IPS-20b (cell line): Measurements from ENCODE around the gene ATG16L2.
"Not testable (repeated sequence)": the region's sequence is repeated elsewhere in the genome, so short reads cannot be mapped to it uniquely, and the experiment has no call there.

ENCODE experiments used
- H3K27ac ChIP-seq: one replicate; pipeline ENCODE4 v1.5.1; 2013; ENCODE audit warnings: low read length
- H3K27me3 ChIP-seq: 2 replicates; pipeline ENCODE4 v1.6.1; 2013; ENCODE audit warnings: mild to moderate bottlenecking, low read length, inconsistent platforms; ENCODE audit not compliant: insufficient read depth
- H3K36me3 ChIP-seq: 2 replicates; pipeline ENCODE4 v1.6.1; 2013; ENCODE audit warnings: low read depth, mild to moderate bottlenecking, inconsistent platforms, low read length, moderate library complexity; ENCODE audit not compliant: insufficient read depth
- H3K4me1 ChIP-seq: 2 replicates; pipeline ENCODE4 v1.6.1; 2013; ENCODE audit warnings: mild to moderate bottlenecking, control low read depth, inconsistent platforms, low read length, moderate library complexity; ENCODE audit not compliant: insufficient read depth
- H3K4me3 ChIP-seq: 2 replicates; pipeline ENCODE4 v1.5.1; 2013; ENCODE audit warnings: mild to moderate bottlenecking, low read length, inconsistent platforms
- H3K9ac ChIP-seq: 2 replicates; pipeline ENCODE4 v1.6.1; 2013; ENCODE audit warnings: low read depth, mild to moderate bottlenecking, inconsistent platforms, low read length, moderate library complexity
- H3K9me3 ChIP-seq: 2 replicates; pipeline ENCODE4 v1.6.1; 2013; ENCODE audit warnings: mild to moderate bottlenecking, low read depth, low read length, inconsistent platforms; ENCODE audit not compliant: insufficient read depth

ATG16L2 gene

DNA sequence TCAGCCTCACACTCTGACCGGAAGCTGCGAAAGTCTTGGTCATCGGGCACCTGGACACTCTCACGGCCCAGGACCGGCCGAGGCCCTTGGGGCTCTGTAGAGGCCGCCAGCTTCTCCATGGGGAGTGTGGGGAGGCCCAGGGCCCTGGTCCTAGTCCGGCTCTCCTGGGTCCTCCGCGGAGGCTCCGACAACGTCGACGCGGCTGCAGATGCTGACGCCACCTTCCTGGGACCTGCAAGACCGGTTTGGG, 33.2 kb upstream of the ATG16L2 start:
- Histone ChIP-seq H3K4me3 (peak overlapping the region; percentile 72), H3K27ac (no peak overlapping the region), H3K36me3 (no peaks in the 10 kb centered on the region), H3K27me3 (peaks cover 23% of the 10 kb centered on the region), H3K9me3 (no peaks in the 10 kb centered on the region), H3K9ac (peak overlapping the region; percentile 24; the same call in 1 of the 2 replicates), H3K4me1 (peaks cover 6% of the 10 kb centered on the region; the same call in 1 of the 2 replicates)

- no peaks in the 10 kb centered on the region for H3K36me3 ChIP-seq
- no peak overlapping the region for H3K27ac ChIP-seq
- H3K9ac ChIP-seq: no peak overlapping the region; the same call in 1 of the 2 replicates
- peaks cover 23% of the 10 kb centered on the region for H3K27me3 ChIP-seq
- peaks cover 6% of the 10 kb centered on the region; the same call in 1 of the 2 replicates for H3K4me1 ChIP-seq
- peak overlapping the region; percentile 72 for H3K4me3 ChIP-seq
- no peaks in the 10 kb centered on the region for H3K9me3 ChIP-seq
These were observed 32.7 kb upstream of the ATG16L2 start for GRCh38 chr11:72781313-72782080.

DNA sequence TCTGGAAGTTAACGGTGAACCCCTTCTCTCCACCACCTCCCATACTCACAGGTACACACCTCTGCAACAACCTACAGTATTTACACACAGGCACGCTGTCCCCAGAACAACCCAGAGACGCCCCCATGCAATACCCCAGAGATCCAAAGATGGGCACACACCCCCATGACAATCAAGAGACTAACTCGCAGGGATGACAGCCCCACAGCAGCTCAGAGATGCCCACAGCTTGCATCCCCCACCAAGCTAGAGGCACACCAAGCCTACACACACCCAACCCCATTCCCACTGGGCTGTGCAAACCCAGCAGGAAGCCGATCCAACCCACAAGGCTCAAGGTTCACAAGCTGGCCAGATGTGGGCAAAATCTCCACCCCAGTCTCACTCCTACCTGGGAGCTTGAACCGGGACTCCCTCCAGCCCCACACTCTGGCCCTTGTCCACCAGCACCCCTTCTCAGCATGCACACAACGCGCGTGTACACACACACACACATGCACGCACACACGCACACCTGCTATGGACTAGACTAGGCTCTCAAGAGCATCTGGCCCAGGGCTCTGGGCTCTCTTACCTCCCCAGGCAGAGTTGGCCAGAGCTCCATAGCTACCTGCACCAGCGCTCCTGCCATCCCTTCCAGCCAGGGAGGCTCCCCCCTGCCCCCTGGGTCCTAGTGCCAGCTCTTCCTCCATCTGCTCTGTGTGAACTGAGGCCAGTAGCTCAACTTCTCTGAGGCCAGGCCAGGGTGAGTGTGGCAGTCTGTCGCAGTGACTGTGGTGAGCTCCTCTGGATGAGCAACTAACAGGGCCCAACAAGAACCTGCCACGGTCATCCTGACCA, 31.9 kb upstream of the ATG16L2 start:
- peak overlapping the region; percentile 61 for H3K4me3 ChIP-seq
- no peaks in the 10 kb centered on the region for H3K36me3 ChIP-seq
- H3K9ac ChIP-seq: no peak overlapping the region
- H3K27me3 ChIP-seq: peaks cover 23% of the 10 kb centered on the region
- no peaks in the 10 kb centered on the region for H3K9me3 ChIP-seq
- H3K4me1 ChIP-seq: peaks cover 6% of the 10 kb centered on the region; the same call in 1 of the 2 replicates
- H3K27ac ChIP-seq: no peak overlapping the region

GRCh38 chr11:72783144-72783905, 30.9 kb upstream of the ATG16L2 start:
- H3K4me1 ChIP-seq: peaks cover 6% of the 10 kb centered on the region; the same call in 1 of the 2 replicates
- H3K27ac ChIP-seq: no peak overlapping the region
- no peak overlapping the region for H3K4me3 ChIP-seq
- no peaks in the 10 kb centered on the region for H3K36me3 ChIP-seq
- H3K9ac ChIP-seq: no peak overlapping the region
- no peaks in the 10 kb centered on the region for H3K9me3 ChIP-seq
- H3K27me3 ChIP-seq: peaks cover 23% of the 10 kb centered on the region

- no peak overlapping the region for H3K4me3 ChIP-seq
- peaks cover 6% of the 10 kb centered on the region; the same call in 1 of the 2 replicates for H3K4me1 ChIP-seq
- H3K9ac ChIP-seq: no peak overlapping the region
- no peaks in the 10 kb centered on the region for H3K9me3 ChIP-seq
- no peaks in the 10 kb centered on the region for H3K36me3 ChIP-seq
- no peak overlapping the region for H3K27ac ChIP-seq
- H3K27me3 ChIP-seq: peaks cover 23% of the 10 kb centered on the region
These were observed 29.5 kb upstream of the ATG16L2 start for GRCh38 chr11:72784662-72785061.

GRCh38 chr11:72786305-72787215, 27.7 kb upstream of the ATG16L2 start:
- Histone ChIP-seq H3K27me3 (peaks cover 7% of the 10 kb centered on the region), H3K27ac (no peak overlapping the region), H3K9ac (no peak overlapping the region), H3K4me1 (peaks cover 6% of the 10 kb centered on the region; the same call in 1 of the 2 replicates), H3K36me3 (no peaks in the 10 kb centered on the region), H3K9me3 (no peaks in the 10 kb centered on the region), H3K4me3 (no peak overlapping the region)

- Histone ChIP-seq H3K27ac (no peak overlapping the region), H3K9me3 (no peaks in the 10 kb centered on the region), H3K27me3 (peaks cover under 1% of the 10 kb centered on the region; the same call in 1 of the 2 replicates), H3K4me1 (peaks cover under 1% of the 10 kb centered on the region; the same call in 1 of the 2 replicates), H3K4me3 (no peak overlapping the region), H3K9ac (no peak overlapping the region), H3K36me3 (no peaks in the 10 kb centered on the region)
These were observed 26.8 kb upstream of the ATG16L2 start for GRCh38 chr11:72787216-72788104.

DNA sequence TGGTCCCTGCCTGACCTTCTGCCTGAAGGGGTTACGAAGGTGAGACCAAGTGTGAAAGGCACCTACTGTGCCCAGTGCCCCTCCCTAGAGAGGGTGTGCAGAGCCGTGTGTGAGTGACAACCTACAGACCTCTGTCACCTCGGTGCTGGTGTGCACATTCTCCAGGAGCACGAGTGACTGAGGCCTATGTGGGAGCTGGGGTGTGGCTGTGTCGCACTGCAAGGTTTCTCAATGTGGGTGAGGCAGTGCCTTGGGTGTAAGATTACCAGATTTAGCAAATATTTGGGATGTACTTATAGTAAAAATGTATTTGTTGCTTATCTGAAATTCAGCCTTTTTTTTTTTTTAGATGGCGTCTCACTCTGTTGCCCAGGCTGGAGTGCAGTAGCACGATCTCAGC, 26.0 kb upstream of the ATG16L2 start:
- Histone ChIP-seq H3K4me3 (no peak overlapping the region), H3K27me3 (no peaks in the 10 kb centered on the region), H3K9ac (no peak overlapping the region), H3K27ac (no peak overlapping the region), H3K4me1 (peaks cover 2% of the 10 kb centered on the region; the same call in 1 of the 2 replicates), H3K36me3 (no peaks in the 10 kb centered on the region), H3K9me3 (no peaks in the 10 kb centered on the region)

DNA sequence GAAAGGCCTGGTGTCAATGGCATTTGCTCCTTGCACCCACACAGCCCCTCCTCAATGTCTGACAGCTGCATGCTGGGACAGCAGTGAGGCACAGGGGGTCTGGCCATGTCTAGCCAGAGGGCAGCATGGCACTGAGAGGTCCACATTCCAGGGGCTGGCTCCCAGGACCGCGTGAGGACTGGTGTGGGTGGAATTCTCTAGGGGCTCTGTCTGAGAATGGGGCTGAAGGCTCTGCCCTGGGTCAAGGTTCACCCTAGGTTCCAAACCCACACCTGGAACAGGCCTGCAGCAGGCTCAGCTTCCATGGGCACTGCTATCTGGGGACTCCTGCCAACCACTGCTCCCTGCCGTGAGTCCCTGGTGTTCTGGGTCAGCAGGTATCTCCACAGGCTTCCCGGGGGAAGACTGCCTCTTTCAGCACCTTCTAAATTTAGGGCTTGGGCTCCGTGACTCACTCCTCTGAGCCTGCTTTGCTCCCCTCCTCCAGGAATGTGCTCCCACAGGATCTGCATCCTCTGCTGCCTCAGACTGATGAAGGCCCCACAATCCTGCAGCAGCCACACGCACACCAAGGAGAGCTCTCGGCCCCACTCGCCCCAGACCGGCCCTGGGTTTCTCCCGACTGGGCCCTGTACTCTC, 24.6 kb upstream of the ATG16L2 start:
- peaks cover 9% of the 10 kb centered on the region; the same call in 1 of the 2 replicates for H3K4me1 ChIP-seq
- H3K27me3 ChIP-seq: no peaks in the 10 kb centered on the region
- H3K36me3 ChIP-seq: no peaks in the 10 kb centered on the region
- H3K9me3 ChIP-seq: no peaks in the 10 kb centered on the region
- no peak overlapping the region for H3K4me3 ChIP-seq
- H3K9ac ChIP-seq: no peak overlapping the region
- H3K27ac ChIP-seq: no peak overlapping the region

- not testable (repeated sequence) for H3K4me1 ChIP-seq, H3K27me3 ChIP-seq, H3K9ac ChIP-seq, H3K4me3 ChIP-seq, H3K27ac ChIP-seq, H3K36me3 ChIP-seq, H3K9me3 ChIP-seq
These were observed 23.0 kb upstream of the ATG16L2 start for GRCh38 chr11:72791228-72791627.
